ENCODE data around the gene IPPK. TPM values are rescaled to one million over a fixed set of nuclear protein-coding genes. Genes with fewer than 3 reads are reported as not detected.
A peak's percentile ranks its signal among the peaks of the same experiment; 100 is the strongest.
"Not testable (repeated sequence)": the region's sequence is repeated elsewhere in the genome, so short reads cannot be mapped to it uniquely, and the experiment has no call there.

IPPK gene
- total RNA-seq, 1 experiment from 2014 or later, result 17.0 TPM

GRCh38 chr9:92638621-92639101 lies 31.3 kb downstream of the IPPK start:
- no peak for DNase-seq (ENCODE audit: low spot score)

DNA sequence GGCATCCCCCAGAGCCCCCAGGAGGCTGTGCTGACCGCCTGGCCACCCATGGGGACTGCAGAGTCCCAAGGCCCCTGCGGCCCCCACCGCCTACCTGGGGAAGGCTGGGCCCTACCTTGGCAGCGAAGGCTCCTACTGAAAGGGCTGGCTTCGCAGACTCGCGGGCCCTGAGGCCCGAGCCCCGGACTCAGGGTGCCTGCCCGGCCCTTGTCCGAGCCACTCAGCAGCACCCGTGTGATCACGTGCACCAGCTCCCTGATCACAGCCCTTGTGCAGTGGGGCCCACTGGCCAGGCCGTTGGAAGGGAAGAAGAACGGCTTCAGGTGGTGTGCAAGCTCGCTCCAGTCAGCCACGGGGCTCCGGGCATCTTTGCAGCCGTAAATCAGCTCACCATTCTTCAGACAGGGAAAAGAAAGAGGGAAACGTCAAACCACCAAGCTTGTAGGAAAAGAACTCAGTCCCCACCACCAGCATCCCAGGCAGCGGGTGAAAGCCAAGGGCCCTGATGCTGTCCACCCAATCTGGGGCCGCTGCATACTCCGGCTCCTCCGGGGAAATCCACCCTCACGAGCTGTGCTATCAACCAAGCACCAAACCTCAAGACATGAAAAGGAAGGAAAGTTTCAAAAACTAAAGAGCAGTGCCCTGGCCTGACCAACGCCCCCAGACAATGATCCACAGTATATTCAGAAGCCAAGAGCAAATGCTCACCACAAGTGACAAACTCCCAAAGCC lies 31.9 kb downstream of the IPPK start:
- no peak for DNase-seq (ENCODE audit: low spot score)

GRCh38 chr9:92637326-92637725 lies 32.6 kb downstream of the IPPK start:
- DNase-seq (ENCODE audit: low spot score), result no peak

- DNase-seq (ENCODE audit: low spot score), result no peak
Observed at GRCh38 chr9:92636627-92637026, 33.3 kb downstream of the IPPK start.

DNA sequence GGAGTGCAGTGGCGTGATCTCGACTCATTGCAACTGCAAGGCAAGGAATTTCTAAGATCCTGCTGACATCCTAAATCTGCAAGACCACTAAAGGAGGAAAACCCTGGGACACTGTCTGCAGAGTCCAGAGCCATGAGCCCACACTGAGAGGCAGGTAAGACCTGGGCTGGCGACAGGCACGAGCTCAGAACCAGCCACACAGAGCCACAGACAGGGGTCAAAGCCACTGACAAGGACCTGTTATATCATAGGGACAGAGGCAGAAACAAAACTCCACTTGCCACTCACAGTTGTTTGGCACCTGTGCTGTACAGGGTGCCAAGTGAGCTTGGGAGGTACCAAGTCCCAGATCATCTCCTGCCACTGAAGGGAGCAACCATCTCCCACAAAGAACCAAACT lies 34.2 kb downstream of the IPPK start:
- DNase-seq (ENCODE audit: low spot score), result no peak

- DNase-seq (ENCODE audit: low spot score), result peak; percentile 44
Observed at GRCh38 chr9:92634712-92635605, 35.0 kb downstream of the IPPK start.

DNA sequence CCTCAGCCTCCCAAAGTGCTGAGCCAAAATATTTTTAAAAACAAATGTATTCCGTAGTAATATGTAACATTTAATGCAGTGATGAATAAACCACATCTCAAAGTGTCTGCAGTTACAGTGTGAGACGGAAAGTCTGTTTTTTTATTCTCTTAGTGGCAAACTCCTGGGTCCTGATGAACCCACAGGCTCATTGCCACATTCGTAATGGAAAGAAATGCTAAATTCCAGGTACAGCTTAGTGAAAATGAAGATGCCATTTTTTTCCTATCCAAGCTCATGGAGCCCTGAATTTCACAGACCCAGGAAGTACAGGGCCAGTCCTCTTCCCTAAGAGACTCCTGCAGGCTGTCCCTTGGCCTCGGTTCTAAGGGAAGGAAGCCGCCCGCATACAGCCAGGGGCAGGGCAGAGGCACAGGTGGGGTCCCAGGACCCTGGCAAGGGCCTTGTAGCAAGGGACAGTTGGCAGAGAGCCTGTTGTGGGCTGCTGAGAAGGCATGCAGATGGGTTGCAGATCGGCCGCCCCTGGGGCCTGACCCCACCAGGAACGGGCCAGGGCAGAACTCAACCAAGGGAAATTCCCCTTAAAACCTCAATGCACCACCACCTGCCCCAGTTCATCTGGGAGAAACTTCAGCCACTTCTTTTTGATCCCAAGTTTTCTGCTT lies 36.2 kb downstream of the IPPK start:
- DNase-seq (ENCODE audit: low spot score), result no peak

GRCh38 chr9:92632641-92633040 lies 37.3 kb downstream of the IPPK start:
- DNase-seq (ENCODE audit: low spot score), result no peak

DNA sequence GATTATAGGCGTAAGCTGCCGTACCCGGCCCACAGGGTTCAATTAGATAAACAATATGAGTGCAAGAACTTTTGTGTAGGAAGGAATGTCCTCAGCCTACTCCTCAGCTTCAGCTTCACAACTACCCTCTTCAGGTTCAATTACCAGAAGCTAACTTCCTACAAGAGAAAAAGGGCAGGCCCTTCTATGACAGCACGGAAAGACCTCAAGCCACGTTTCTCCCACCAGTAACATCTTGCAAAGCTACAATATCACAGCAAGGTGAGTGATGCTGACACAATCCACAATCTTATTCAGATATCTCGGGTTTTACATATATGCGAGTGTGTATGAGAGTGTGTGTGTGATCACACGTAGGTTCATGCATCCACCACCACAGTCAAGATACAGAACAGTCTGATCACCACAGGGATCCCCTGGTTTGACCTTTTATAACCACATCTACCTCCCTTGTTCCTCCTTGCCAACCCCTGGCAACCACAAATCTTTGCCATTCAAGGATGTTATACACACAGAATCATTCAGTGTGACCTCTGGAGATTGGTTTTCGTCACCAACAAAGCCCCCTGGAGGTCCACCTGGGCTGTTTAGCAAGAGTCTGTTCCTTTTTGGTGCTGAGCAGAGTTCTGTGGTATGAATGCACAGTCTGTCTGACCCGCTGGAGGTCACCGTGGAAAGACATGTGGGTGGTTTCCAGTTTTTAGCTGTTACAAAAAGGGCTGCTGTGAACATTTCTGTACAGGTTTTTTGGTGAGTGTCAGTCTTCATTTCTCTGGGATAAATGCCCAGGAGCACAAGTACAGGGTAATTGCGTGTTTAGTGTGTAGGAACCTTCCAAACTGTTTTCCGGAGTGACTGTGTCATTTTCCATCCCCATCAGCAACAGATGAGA lies 38.2 kb downstream of the IPPK start:
- DNase-seq (ENCODE audit: low spot score), result no peak

- no peak for DNase-seq (ENCODE audit: low spot score)
Observed at GRCh38 chr9:92627651-92628050, 42.3 kb downstream of the IPPK start.

- DNase-seq (ENCODE audit: low spot score), result no peak
Observed at GRCh38 chr9:92626484-92626883, 43.4 kb downstream of the IPPK start.

GRCh38 chr9:92623936-92624335 lies 46.0 kb downstream of the IPPK start:
- not testable (repeated sequence) for DNase-seq (ENCODE audit: low spot score)

GRCh38 chr9:92620845-92621244 lies 49.1 kb downstream of the IPPK start:
- DNase-seq (ENCODE audit: low spot score), result no peak

DNA sequence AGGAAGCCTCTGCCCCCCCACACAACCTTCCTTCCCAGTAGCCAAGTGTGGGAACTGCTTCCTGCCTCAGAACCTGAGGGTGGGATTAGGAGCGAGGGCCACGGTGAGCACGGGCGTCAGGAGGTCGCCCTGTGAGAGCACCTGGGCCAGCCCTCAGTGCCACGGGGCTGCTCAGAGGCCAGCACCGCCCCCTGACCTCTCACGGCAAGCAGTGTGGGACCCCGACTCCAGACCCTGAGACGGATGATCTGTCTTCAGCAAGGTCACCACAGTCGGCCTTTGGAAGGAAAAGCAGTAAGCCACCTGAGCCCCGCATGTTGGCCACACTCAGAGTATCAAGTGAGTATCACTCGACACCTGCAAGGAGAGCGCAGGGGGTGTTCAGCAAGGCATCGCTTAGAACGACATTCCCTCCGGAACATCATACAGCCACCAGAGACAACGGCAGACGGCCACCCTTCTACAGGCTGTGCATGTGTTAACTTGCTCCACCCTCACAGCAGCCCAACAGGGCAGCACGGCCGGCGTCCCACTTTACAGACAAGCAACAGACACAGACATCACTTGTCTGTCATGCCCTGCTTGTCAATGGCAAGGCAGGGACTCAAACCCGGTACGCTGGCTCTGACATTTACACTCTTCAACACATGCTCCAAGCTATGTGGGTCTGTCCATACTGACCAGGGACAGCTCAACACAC lies 50.2 kb downstream of the IPPK start:
- no peak for DNase-seq (ENCODE audit: low spot score)

- no peak for DNase-seq (ENCODE audit: low spot score)
Observed at GRCh38 chr9:92618633-92619225, 51.2 kb downstream of the IPPK start.

DNA sequence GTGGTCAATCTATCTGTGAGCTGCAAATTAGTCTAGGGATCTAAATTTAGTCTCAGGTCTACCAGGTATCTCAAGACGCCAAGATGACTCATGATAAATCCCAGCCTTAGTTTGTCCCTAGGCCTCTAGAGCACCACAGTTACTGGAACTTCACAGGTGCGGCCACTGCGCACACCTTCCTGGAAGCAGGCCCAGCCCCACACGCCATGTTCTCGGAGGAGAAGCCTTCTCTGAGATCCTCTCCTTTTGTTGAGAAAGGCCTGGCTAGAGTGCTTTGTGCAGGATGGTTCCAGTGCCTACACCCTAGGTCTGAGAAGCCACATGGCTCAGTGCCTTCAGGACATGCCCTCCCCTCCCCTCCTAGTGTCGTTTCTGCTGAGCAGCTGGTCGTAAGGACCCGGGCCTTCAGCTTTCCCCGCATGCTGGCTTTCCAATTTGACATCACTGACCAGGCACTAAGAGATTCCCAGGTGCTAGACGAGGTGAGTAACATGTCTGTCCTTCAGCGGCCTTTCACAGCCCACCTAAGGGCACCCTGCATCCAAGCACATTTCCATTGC lies 51.9 kb downstream of the IPPK start:
- DNase-seq (ENCODE audit: low spot score), result no peak

DNA sequence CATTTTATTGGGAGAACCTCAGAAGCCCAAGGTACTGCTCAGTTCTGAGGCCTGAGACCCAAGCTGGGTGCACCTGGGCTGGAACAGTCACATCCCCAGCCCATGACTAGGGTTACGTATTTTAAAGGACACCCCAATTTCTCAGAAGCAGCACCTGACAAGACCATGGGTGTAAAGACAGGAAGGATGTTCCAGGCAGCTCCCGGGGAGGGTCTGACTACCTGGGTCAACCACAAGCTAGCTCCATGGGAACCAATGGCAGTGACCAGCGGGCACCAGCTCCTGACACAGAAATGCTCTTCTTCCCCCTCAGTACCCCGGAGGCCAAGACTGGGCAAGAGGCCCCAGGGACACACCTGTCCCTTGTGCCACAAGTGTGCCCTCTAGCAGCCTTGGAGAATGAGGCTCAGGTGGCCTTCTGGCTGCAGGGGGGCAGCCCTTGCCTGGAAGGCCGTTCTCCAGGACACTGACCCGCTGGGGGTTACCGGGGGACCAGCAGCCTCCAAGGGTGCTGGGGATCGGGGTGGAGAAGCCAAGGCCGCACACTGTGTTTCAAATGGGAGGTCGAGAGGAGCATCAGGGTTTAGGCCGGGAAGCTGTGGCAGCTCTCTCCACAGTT lies 52.6 kb downstream of the IPPK start:
- no peak for DNase-seq (ENCODE audit: low spot score)

- no peak for DNase-seq (ENCODE audit: low spot score)
Observed at GRCh38 chr9:92616655-92617111, 53.2 kb downstream of the IPPK start.

- DNase-seq (ENCODE audit: low spot score), result no peak
Observed at GRCh38 chr9:92616199-92616641, 53.7 kb downstream of the IPPK start.
